Left ventricle myocardium inferior (tissue), 1 donor: ENCODE results near the gene DOCK4. TPM values are rescaled to one million over a fixed set of nuclear protein-coding genes. Genes with fewer than 3 reads are reported as not detected.

ENCODE experiments used
- DNase-seq: peaks from one replicate; pipeline ENCODE4 v3.0.0-alpha.2; 2020
- H3K27ac ChIP-seq: fragments of 200-600 bp; replicated peaks from 2 replicates; pipeline ENCODE4 v1.8.0; 2021
- H3K27me3 ChIP-seq: fragments of 200-600 bp; 2 replicates; pipeline ENCODE4 v1.8.0; 2021; ENCODE audit warnings: low read depth
- H3K36me3 ChIP-seq: fragments of 200-600 bp; 2 replicates; pipeline ENCODE4 v1.8.0; 2021
- H3K4me1 ChIP-seq: fragments of 200-600 bp; 2 replicates; pipeline ENCODE4 v1.8.0; 2021
- H3K4me3 ChIP-seq: fragments of 200-600 bp; 2 replicates; pipeline ENCODE4 v1.8.0; 2021; ENCODE audit warnings: mild to moderate bottlenecking, moderate library complexity
- H3K9me3 ChIP-seq: fragments of 200-600 bp; replicated peaks from 2 replicates; pipeline ENCODE4 v1.8.0; 2021
- CTCF ChIP-seq: fragments of 200-600 bp; IDR thresholded peaks from 2 replicates; pipeline ENCODE4 v1.8.0; 2021; ENCODE audit warnings: antibody characterized with exemption, mild to moderate bottlenecking, borderline replicate concordance
- intact Hi-C: fragments of 100-400 bp; cut with micrococcal nuclease; formaldehyde crosslinking; loops from one replicate; pipeline ENCODE4 v1.11.0; 2022
- total RNA-seq: library from RNA; stranded (reverse); fragmentation: NEBNext Ultra II Directional; extraction: Animal tissue kit (Norgen Biotek cat#: 25700); gene quantifications from one replicate; pipeline ENCODE4 v1.2.1, GENCODE V29; 2021
- donor health status: DM: no; HTN: yes; CAD: no; lungs with severe emphysema.

The DOCK4 gene
- total RNA-seq, 1 donor from 2014 or later, result 15.2 TPM

- Histone ChIP-seq H3K27me3 (no peaks in the 10 kb centered on the region), H3K27ac (peak overlapping the region; percentile 25), H3K36me3 (no peaks in the 10 kb centered on the region), H3K9me3 (no peaks in the 10 kb centered on the region), H3K4me3 (no peak overlapping the region), H3K4me1 (peaks cover 57% of the 10 kb centered on the region)
- no peak for DNase-seq
- no peak for TF ChIP-seq CTCF
- intact Hi-C loops, result no loop called here
Measured at GRCh38 chr7:112214883-112215282, 8.7 kb upstream of the DOCK4 start.

GRCh38 chr7:112214268-112214667 is 8.1 kb upstream of the DOCK4 start:
- H3K4me1 ChIP-seq, result peaks cover 57% of the 10 kb centered on the region
- H3K27ac ChIP-seq, result peak overlapping the region; percentile 25
- H3K27me3 ChIP-seq, result no peaks in the 10 kb centered on the region
- no peak overlapping the region for H3K4me3 ChIP-seq
- intact Hi-C loops, result no loop called here
- H3K36me3 ChIP-seq, result no peaks in the 10 kb centered on the region
- no peak for DNase-seq
- no peaks in the 10 kb centered on the region for H3K9me3 ChIP-seq
- no peak for TF ChIP-seq CTCF

GRCh38 chr7:112213735-112214134 is 7.5 kb upstream of the DOCK4 start:
- no peak for TF ChIP-seq CTCF
- peak overlapping the region; percentile 25 for H3K27ac ChIP-seq
- peaks cover 57% of the 10 kb centered on the region for H3K4me1 ChIP-seq
- intact Hi-C loops, result no loop called here
- no peaks in the 10 kb centered on the region for H3K27me3 ChIP-seq
- H3K36me3 ChIP-seq, result no peaks in the 10 kb centered on the region
- DNase-seq, result no peak
- no peaks in the 10 kb centered on the region for H3K9me3 ChIP-seq
- H3K4me3 ChIP-seq, result no peak overlapping the region

- TF ChIP-seq CTCF, result no peak
- Histone ChIP-seq H3K27me3 (no peaks in the 10 kb centered on the region), H3K4me1 (peaks cover 62% of the 10 kb centered on the region), H3K27ac (peak overlapping the region; percentile 81), H3K9me3 (no peaks in the 10 kb centered on the region), H3K4me3 (no peak overlapping the region), H3K36me3 (no peaks in the 10 kb centered on the region)
- intact Hi-C loops, result no loop called here
- DNase-seq, result no peak
Measured at GRCh38 chr7:112212571-112212970, 6.4 kb upstream of the DOCK4 start.

- Histone ChIP-seq H3K27ac (peak overlapping the region; percentile 81), H3K9me3 (no peaks in the 10 kb centered on the region), H3K4me3 (no peak overlapping the region), H3K27me3 (no peaks in the 10 kb centered on the region), H3K4me1 (peaks cover 73% of the 10 kb centered on the region), H3K36me3 (no peaks in the 10 kb centered on the region)
- intact Hi-C loops, result no loop called here
- no peak for TF ChIP-seq CTCF
- no peak for DNase-seq
Measured at GRCh38 chr7:112211348-112211907, 5.2 kb upstream of the DOCK4 start.
